GM19455 (cell line): ENCODE measurements around the gene C14orf180.

Experiments used
- ATAC-seq: cut with Tn5 transposase; IDR thresholded peaks from one replicate; pipeline ENCODE4 v1.9.1; 2021; ENCODE audit not compliant: unreplicated experiment

The C14orf180 gene

DNA sequence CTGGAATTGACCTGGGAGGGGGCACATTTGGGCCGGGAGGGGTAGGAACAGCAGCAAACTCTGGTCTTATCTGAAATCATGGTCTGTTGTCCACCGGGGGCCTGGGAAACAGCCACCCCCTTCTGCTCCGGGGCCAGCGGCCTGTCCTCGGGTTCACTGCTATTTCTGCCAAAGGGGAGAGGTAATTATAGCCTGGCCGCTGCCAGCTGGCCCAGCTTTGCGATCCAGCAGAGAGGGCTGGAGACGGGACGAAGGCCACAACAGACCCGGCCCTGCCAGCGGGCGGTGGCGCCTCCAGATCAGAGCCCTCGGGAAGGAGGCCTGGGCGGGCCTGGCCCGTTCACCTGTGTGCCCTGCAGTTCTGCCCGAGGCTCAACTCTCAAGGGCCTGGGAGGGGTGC lies at the start of gene C14orf180:
C14orf180 (plus strand) TSS at position 258 of the 400 bp plus-strand sequence. CDS start 6,667 bp downstream, outside the sequence.
- no peak for ATAC-seq

DNA sequence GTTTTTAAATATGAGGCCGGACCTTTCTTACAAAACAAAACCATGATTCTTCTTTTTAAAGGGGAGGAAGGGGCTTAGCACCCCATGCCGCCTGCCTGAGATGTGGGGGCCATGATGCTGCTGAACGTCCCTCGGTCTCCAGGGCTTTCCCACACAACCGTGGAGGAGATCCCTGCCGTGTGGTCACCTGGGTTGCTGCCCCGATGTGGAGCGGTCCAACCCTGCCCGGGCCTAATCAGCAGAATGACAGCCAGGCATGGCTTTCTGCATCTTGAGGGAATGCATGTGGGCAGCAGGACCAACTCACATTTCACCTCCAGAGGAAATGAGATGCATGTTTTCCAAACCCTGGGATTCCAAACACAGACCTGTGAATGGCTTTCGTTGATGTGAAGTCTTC lies 48.9 kb upstream of the C14orf180 start:
- no peak for ATAC-seq

DNA sequence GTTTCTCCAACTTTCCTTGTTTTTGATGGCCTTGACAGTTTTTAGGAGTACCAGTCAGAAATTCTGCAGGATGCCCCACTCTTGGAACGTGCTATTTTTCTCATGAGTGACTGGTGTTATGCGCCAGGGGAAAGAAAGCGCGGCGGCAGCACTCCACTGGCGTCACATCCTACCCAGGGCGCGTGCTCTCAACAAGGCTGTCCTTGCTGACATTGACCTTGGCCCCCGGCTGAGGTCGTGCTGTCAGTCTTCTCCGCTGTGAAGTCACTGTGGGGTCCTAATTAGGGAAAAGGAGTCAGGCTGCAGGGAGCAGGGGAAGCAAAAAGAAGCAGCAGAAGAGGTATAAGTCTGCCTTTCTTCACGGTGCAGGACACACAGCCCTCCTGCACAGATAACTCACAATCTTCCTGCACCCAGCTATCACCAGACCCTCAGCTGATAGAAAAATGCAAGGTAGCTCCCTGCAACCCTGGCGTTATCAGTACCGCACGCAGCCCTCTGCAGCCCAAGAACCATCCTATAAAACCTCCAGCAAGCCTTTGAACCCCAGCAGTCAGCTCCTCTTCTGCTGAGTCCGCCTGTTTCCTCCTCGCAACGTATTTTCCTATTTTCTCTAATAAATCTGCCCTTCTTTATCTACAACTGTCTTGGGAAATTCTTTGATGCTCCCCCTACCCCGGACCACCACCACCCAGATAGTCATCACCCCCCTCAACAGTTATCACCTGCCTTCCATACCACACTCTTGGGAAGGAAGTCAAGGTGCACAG lies 48.0 kb upstream of the C14orf180 start:
- no peak for ATAC-seq

DNA sequence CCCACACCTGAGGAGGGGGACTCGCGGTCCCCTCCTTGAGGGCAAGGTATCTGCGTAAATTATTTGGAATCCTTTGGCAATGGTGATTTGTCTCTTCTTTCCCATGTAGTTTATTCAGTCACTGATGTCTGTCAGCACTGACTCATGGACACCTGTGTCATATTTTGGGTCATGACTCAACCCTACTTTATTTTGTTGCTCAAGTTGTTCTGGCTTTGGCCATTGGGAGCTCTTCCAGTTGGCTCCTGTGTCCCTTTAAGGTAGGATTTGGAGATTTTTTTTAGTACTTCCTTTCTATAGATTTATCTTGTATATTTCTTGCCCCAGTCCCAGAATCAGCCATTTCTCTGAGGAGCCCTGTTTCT lies 47.4 kb upstream of the C14orf180 start:
- ATAC-seq, result no peak

DNA sequence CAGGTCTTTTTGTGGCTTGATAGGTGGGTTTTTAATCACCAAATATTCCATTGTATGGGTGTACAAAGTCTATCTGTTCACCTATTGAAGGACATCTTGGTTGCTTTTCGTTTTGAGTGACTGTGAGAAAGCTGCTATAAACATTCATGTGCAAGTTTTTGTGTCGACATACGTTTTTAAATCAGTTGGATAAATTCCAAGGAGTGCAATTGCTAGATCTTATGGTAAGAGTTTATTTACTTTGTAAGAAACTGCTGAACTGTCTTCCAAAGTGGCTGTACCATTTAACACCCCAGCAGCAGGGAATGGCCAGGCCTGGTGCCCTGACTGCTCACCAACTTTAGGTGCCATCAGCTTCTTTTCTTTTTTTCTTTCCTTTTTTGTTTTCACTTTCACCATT lies 45.5 kb upstream of the C14orf180 start:
- no peak for ATAC-seq

GRCh38 chr14:104536942-104537612 lies 42.5 kb upstream of the C14orf180 start:
- ATAC-seq, result no peak

DNA sequence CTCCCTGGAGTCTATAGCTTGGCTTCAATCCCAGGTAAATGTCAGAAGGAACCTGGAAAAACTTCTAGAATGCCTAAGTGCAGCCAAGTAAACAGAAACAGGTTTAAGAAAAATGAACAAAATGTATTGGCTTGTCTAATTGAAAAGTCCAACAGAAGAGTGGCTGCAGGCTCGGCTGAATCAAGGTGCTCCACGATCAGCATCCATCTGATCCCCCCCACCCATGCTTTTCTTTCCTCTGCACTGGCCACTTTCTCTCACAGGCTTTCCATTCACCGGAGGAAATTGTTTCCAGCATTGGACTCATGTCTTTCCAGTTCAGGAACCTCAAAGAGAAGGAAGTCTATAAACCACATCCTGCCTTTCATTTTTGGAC lies 42.0 kb upstream of the C14orf180 start:
- no peak for ATAC-seq

- no peak for ATAC-seq
These were observed 37.6 kb upstream of the C14orf180 start for GRCh38 chr14:104541905-104542465.

- no peak for ATAC-seq
These were observed 36.4 kb upstream of the C14orf180 start for GRCh38 chr14:104542871-104543830.

DNA sequence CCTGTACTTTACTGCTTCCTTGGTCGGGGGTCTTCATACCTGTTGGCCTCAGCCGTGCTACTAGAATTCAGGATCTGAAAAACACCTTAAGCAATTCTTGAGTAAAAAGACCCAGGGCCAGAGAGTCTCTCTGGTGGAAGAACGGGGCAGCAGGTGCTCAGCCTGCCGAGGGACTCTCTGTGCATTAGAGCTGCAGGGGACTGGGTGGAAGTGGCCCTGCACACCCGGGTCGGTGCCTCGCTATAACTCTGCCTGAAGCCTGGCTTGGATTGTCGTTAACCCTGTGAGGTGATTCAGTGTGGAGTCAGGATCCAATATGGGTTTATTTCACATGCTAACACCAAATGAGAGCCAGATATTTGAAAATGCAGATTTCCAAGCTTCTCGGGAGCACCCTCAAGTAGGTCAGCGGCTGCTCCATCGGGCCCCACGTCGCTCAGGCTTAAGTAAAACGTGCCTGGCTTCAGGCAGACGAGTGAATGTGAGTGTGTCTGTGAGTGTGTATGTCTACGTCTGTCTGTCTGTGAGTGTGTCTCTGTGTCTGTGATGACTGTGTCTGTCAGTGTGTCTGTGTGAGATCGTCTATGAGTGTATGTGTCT lies 35.1 kb upstream of the C14orf180 start:
- no peak for ATAC-seq

DNA sequence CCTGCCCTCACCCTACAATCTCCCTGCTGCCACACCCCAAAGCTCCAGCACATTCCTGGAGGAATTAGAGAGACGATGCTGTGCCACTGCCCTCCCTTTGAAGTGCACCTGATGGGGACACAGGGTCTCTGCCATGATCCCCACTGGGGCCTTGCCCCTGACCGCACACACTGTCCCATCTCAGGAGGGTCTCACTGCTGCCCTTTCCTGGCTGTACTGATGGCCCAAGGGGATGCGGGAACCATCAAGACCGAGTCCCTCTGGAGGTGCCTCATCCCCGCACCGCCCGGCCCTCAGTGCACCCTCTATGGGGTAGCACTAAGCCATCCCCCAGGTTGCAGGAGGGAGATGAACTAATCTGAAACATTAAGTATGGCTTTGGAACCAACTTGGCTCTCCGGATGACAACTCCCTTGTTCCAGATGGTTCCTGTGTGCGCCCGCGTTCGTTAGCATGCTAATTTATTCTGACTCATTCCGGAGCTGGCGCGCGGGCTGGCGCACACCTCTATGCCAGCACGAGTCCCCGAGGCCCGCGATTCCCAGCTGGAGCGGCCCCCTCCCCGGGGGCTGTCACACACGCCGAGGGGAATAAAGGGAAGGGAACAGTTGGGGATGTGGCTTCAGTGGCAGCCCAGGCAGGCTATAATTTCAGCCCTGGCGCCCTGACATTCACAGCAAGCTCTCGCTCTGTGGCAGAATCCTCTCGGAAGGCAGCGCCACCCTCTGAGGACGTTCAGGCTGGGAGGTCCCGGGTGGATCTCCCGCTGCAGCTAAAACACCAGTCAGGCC lies 34.2 kb upstream of the C14orf180 start:
- no peak for ATAC-seq

- no peak for ATAC-seq
These were observed 33.5 kb upstream of the C14orf180 start for GRCh38 chr14:104545942-104546501.

DNA sequence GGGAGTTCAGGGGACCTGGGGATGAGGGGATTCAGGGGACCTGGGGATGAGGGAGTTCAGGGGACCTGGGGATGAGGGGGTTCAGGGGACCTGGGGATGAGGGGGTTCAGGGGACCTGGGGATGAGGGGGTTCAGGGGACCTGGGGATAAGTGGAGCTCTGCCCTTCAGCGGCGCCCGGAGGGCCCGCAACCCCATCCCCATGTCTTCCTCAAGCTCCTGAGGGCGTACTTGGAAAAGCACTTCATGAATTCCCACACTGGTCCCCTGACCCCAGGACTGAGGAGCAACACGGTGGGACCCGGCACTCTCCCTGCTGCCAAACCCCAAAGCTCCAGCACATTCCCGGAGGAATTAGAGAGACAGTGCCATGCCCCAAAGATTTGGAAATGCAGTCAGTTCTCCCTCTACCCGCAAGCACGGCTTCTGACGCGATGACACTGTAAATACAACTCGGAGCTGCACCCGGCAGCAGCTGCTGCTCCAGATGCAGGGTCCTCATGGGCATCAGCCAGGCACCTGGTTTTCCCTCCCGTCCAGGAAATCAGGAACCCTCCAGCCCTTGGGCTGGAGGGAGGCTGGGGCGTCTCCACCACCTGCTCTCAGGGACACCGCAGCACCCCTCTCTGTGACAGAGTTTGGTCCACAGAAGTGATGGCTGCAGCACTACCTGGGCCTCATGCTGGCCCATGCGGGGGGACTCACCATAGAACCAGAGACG lies 32.8 kb upstream of the C14orf180 start:
- no peak for ATAC-seq

DNA sequence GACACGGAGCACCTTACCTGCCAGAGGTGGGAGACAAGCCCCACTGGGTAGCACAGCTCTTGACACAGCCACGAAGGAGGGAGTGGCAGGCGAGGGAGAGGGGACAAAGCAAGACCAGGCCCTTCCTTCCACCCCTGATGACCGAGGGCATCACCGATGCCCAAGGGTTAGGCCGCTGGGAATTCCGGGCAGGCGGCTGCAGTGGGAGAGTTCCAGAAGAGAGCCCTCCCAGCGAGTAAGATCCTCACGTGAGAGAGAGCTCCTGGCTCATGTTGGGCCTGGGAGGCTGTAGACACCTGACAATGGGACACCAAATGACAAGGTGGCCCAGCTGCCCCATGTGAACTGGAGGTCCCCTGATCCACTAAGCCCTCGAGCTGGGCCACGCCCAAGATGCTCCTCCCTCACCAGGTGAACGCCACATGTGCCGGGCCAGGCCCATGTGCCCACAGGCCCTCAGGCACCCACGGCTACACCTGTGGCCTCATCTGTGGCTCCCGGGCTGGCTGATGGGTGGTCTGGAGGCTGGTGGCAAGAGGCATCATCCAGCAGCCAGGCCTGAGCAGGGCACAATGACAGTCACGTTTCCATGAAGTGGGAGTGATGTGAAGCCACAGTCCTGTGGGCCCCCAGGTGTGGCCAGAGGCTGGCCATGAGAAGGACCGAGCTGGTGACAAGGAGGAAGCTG lies 32.1 kb upstream of the C14orf180 start:
- ATAC-seq, result no peak

DNA sequence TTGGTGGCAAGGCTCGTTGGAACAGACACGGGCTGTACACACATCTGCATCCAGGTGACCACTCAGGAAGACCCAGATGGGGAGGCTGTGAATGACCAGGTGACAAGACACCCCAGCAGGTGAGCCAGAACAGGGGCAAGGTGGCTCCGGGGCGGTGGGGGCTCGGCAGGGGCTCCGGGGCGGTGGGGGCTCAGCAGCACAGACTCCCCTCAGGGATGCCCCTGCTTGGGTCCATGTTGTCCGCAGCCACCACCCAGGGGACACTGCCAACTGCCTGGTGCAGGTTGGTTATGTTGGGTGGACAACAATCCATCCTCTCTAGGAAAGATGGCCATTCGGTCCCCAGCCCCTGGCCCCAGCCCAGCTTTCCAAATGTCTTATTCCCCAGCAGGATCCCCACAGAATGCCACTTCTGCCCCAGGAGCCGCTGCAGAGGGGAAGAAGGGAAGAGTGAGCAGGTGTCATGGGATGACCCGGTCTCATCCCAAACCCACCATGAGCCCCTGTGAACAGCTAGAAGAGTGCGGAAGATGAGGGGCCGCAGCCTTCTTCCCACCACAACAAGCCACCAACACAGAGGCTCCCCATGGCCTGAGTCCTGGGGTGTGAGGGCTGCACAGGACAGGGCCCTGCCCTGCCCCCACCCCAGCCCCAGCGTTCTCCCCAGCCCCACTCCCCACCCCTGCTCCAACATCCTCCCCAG lies 31.4 kb upstream of the C14orf180 start:
- no peak for ATAC-seq

- ATAC-seq, result no peak
These were observed 30.6 kb upstream of the C14orf180 start for GRCh38 chr14:104548802-104549535.
